H1 (cell line): ENCODE results near the gene ASTN2. TPM values are rescaled to one million over a fixed set of nuclear protein-coding genes. Genes with fewer than 3 reads are reported as not detected.

Experiments used
- JUN ChIP-seq: IDR thresholded peaks from 2 replicates; pipeline ENCODE4 v1.6.1; 2011; ENCODE audit warnings: low read depth, mild to moderate bottlenecking, improper control_type of control experiment, low read length
- KDM5A ChIP-seq: fragments of 200-600 bp; IDR thresholded peaks from 2 replicates; pipeline ENCODE4 v1.7.1; 2012; ENCODE audit warnings: mild to moderate bottlenecking, low read length, inconsistent platforms, mixed read lengths
- RBBP5 ChIP-seq: IDR thresholded peaks from 2 replicates; pipeline ENCODE4 v1.7.1; 2012; ENCODE audit warnings: low read depth, mild to moderate bottlenecking, inconsistent platforms, low read length, moderate library complexity, borderline replicate concordance
- TAF7 ChIP-seq: optimal IDR thresholded peaks from 2 replicates; pipeline ENCODE3; 2011; ENCODE audit warnings: low read depth, mild to moderate bottlenecking, inconsistent platforms, low read length, moderate library complexity, borderline replicate concordance
- polyA plus RNA-seq, 7 experiments: library from polyadenylated mRNA; depleted of rRNA in 3 of 7; stranded (reverse) in 5 of 7; unstranded in 2 of 7; fragments of >200 nt in 5 of 7; fragments of 200-250 nt in 2 of 7; gene quantifications; 1 replicate in 5 of 7; 2 replicates in 1 of 7; 4 replicates in 1 of 7; pipeline versions ENCODE4 v1.2.1 to v1.2.3, GENCODE V29; 2011 to 2013; ENCODE audit warnings: missing spikeins in 2 of 7, mixed read lengths in 2 of 7
- total RNA-seq: library from RNA; stranded (reverse); fragmentation: NEBNext Ultra II Directional; extraction: Animal tissue kit (Norgen Biotek cat#: 25700); gene quantifications from 2 replicates; pipeline ENCODE4 v1.2.1, GENCODE V29; 2021

Gene ASTN2
- total and polyA plus RNA-seq, 2 of the 8 experiments (the other 6 are each of a cell fraction or from before 2014, with no cell fraction given): 8.2 to 13.7 TPM

DNA sequence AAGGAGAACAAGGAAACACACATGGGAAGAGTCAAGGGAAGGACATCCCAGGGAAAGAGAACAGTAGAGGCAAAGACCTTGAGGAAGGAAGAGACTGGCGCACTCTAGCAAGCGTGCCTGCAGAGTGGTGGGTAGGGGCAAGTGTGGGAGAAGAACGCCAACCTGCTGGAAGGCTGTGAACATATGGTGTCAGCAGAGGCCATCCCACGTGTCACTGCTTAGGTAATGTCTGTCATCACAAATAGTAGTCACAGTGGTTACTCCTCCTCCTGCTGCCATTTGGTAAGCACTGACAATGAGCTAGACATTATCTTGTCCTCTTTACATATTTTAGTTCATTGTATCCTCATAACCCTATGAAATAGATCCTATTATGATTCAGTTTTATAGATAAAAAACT is 934.2 kb downstream of the ASTN2 start (continued):
- no peak for TF ChIP-seq RBBP5
- TF ChIP-seq TAF7: no peak
- no peak for TF ChIP-seq JUN
- TF ChIP-seq KDM5A: no peak
